Measurements from ENCODE around the gene PLD3.
"Not testable (repeated sequence)": the region's sequence is repeated elsewhere in the genome, so short reads cannot be mapped to it uniquely, and the experiment has no call there.

The PLD3 gene

GRCh38 chr19:40363069-40363468 is 14.6 kb downstream of the PLD3 start:
- DNase-seq (ENCODE audit: low read depth in 2 of 2): no peak

- DNase-seq (ENCODE audit: low read depth in 2 of 2): no peak
Observed at GRCh38 chr19:40365010-40365409, 16.5 kb downstream of the PLD3 start.

- DNase-seq (ENCODE audit: low read depth in 2 of 2): peak; percentile 38 to 52
Observed at GRCh38 chr19:40365613-40366401, 17.3 kb downstream of the PLD3 start.

- DNase-seq (ENCODE audit: low read depth in 2 of 2): no peak
Observed at GRCh38 chr19:40366697-40367561, 18.4 kb downstream of the PLD3 start.

- DNase-seq (ENCODE audit: low read depth in 2 of 2): no peak
Observed at GRCh38 chr19:40367577-40368434, 19.3 kb downstream of the PLD3 start.

GRCh38 chr19:40369797-40370196 is 21.3 kb downstream of the PLD3 start:
- DNase-seq (ENCODE audit: low read depth in 2 of 2): no peak

GRCh38 chr19:40370253-40370652 is 21.8 kb downstream of the PLD3 start:
- not testable (repeated sequence) for DNase-seq (ENCODE audit: low read depth in 2 of 2)

- no peak for DNase-seq (ENCODE audit: low read depth in 2 of 2)
Observed at GRCh38 chr19:40370997-40371801, 22.7 kb downstream of the PLD3 start.

- DNase-seq (ENCODE audit: low read depth in 2 of 2): no peak
Observed at GRCh38 chr19:40371802-40372122, 23.3 kb downstream of the PLD3 start.

GRCh38 chr19:40374084-40374483 is 25.6 kb downstream of the PLD3 start:
- DNase-seq (ENCODE audit: low read depth in 2 of 2): no peak

GRCh38 chr19:40376286-40376862 is 27.9 kb downstream of the PLD3 start:
- DNase-seq (ENCODE audit: low read depth in 2 of 2): no peak

- no peak for DNase-seq (ENCODE audit: low read depth in 2 of 2)
Observed at GRCh38 chr19:40377876-40378385, 29.4 kb downstream of the PLD3 start.

GRCh38 chr19:40378509-40378908 is 30.0 kb downstream of the PLD3 start:
- no peak for DNase-seq (ENCODE audit: low read depth in 2 of 2)

GRCh38 chr19:40379446-40380198 is 31.1 kb downstream of the PLD3 start:
- no peak for DNase-seq (ENCODE audit: low read depth in 2 of 2)

GRCh38 chr19:40380199-40381037 is 31.9 kb downstream of the PLD3 start:
- no peak for DNase-seq (ENCODE audit: low read depth in 2 of 2)

GRCh38 chr19:40381321-40381720 is 32.8 kb downstream of the PLD3 start:
- DNase-seq (ENCODE audit: low read depth in 2 of 2): no peak

- no peak for DNase-seq (ENCODE audit: low read depth in 2 of 2)
Observed at GRCh38 chr19:40383668-40384248, 35.3 kb downstream of the PLD3 start.

GRCh38 chr19:40387155-40387554 is 38.7 kb downstream of the PLD3 start:
- DNase-seq (ENCODE audit: low read depth in 2 of 2): no peak

GRCh38 chr19:40388481-40388880 is 40.0 kb downstream of the PLD3 start:
- DNase-seq (ENCODE audit: low read depth in 2 of 2): no peak
